HL-60/S4 treated with retinoic acid at 250 ng/mL for 4 days and 3 days (cell line): ENCODE data around the gene CCDC32.
"Not testable (repeated sequence)": the region's sequence is repeated elsewhere in the genome, so short reads cannot be mapped to it uniquely, and the experiment has no call there.

ENCODE experiments used
- in situ Hi-C: fragments of 300-500 bp; cut with MboI; formaldehyde crosslinking; loops from 2 replicates; pipeline ENCODE4 v1.7.0; 2022; ENCODE audit warnings: low sequenced_read_pairs

Gene CCDC32, protein sequence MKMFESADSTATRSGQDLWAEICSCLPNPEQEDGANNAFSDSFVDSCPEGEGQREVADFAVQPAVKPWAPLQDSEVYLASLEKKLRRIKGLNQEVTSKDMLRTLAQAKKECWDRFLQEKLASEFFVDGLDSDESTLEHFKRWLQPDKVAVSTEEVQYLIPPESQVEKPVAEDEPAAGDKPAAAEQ

DNA sequence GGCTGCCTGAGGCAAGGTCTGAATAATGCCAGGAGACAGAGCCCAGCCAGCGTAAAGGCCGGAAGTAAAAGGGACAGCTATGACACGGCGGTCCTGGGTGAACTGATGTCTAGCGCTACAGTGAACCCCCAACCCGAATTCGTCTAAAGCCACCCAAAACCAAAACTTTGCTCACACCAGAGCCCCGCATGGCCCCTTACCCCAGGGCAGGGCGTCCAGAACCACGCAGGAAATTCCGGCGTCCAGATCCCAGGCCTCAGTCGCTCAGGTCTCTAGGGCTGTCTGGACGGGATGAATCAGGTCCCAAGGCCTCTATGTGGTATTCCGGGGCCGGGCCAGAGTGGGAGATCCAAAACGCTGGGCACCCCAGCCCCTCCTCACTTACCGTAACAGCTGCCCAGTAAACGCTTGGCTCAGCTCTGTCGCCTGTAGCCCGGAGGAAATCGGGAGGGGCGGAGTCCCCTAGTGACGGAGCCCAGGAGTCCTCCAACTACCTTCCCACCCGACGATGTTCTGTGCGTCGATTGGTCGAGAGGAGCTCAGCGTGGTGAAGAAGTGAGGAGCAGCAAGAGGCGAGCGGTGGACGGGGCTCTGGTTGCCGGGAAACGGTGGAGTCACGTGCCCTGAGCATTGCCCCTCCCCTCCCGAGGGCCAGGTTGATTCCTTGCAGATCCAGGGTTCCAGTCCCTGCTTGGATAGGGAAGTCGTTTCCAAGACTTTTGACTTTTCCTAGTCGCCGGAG, at the start of gene CCDC32:
Gene CCDC32, minus strand, starts transcription at position 452 of the 742 bp plus-strand sequence. CDS start 2,027 bp downstream, outside the sequence.
- in situ Hi-C loops, result no loop called here

DNA sequence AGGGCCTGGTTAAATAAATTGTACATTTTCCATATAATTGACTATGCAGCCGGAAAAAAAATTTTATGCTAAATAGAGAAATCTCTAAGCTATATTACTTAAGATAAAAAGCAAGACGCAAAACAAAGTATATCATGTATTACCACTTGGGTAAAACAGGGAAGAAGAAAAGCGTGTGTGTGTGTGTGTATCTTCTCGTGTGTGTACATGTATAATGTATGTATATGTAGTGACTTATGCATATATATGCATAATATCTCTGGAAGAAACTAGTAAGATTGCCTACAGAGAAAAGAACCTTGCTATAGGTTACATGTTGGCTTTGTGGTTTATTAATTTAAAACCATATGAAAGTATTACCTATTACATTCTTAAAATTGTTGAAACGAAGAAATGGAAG, 48.2 kb upstream of the CCDC32 start:
- in situ Hi-C loops, result no loop called here

DNA sequence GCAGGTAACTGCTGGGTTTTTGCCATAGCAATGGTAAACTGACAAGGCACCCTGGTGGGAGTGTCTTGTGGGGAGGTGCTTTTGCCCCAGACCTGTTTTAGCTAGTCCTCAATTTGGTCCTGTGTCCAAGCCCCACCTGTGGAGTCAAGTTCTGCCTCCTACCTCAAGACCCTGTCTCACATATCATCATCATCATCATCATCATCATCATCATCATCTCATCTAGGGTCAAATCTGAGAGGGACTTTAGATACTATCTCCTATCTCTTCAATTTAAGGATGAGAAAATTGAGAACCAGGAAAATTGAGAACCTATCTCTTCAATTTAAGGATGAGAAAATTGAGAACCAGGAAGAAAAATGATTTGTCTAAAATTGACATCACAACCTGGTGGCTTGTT, 39.1 kb upstream of the CCDC32 start:
- in situ Hi-C loops, result no loop called here

DNA sequence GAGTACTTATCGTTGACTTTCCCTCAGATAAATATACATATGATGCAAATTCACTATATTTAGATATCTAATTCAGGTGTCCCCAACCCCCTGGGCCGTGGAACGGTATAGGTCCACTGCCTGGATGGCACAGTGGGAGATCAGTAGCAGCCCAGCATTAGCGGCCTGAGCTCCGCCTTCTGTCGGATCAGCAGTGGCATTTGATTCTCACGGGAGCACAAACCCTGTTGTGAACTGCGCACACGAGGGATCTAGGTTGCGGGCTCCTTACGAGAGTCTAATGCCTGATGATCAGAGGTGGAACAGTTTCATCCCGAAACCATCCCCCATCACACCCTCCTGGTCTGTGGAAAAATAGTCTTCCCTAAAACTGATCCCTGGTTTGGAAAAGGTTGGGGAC, 36.1 kb upstream of the CCDC32 start:
- in situ Hi-C loops, result no loop called here

DNA sequence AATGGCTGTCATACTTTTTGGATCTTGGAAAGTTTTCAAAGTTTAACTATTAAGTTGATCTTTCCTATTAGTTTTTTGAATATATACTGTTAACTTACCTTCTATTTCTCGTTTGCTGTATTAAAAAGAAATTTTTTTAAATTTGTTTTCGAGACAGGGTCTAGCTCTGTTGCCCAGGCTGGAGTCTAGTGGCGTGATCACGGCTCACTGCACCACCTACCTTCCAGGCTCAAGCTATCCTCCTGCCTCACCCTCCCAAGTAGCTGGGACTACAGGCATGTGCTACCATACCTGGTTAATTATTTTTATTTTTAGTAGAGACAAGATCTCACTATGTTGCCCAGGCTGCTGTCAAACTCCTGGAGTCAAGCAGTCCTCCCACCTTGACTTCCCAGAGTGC, 33.8 kb upstream of the CCDC32 start:
- in situ Hi-C loops, result no loop called here

DNA sequence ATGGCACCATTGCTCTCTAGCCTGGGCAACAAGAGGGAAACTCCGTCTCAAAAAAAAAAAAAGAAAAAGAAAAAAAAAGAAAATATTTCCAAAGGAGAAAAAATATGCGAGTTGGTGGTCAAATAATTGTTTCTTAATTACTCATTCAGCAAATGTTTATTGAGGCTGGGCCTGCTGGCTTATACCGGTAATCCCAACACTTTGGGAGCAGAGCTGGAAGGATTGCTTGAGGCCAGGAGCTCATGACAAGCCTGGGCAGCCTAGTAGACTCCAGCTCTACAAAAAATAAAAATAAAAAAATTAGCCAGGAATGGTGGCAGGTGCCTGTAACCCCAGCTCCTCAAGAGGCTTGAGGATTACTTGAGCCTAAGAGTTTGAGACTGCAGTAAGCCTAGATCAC, 33.3 kb upstream of the CCDC32 start:
- in situ Hi-C loops, result no loop called here

DNA sequence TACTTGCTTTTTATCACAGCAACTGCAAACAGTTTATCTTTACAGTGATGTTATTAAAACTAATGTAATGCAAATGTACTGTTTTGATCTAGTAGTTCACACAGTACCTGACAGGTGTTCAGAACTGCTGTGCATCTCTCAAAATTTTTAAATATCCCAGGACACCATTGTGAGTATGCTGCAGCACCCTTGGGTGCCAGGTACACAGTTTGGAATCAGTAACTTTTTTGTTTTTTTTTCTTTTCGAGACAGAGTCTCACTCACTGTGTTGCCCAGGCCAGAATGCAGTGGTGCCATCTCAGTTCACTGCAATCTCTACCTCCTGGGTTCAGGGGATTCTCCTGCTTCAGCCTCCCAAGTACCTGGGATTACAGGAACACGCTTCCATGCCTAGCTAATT, 32.2 kb upstream of the CCDC32 start:
- in situ Hi-C loops, result no loop called here

DNA sequence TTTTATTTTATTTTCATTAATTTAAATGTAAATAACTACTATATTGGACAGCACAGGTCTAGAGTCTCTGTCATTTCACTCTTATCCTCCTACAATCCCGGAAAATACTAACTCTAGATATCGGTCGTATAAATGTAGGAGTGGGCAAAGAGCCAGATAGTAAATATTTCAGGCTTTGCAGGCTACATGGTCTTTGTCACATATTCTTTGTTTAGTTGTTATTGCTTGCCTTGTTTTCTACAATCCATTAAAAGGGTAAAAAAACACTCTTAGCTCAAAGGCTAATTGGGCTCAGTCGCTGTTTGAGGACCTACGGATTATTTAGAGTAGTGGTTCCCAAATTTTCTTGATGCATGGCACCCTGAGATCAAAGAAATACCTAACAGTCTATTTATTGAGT, 30.9 kb upstream of the CCDC32 start:
- in situ Hi-C loops, result no loop called here

DNA sequence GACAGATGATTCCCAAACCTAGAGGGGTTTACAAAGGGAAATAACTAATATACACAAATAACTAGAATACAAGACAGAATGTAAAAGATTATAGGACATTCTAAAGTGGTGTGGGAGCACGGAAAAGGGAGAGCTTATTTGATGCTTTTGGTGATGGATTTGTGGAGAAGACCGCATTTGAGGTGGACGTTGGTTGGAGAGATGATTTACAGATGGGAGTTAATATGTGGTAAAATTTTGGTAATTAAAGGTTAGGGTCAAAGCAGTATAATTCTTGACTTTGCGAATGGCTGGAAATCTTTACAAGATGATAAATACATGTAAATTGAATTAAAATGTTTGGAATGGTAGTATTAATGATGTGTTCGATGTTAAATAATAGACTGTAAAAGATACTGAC, 30.4 kb upstream of the CCDC32 start:
- in situ Hi-C loops, result no loop called here

DNA sequence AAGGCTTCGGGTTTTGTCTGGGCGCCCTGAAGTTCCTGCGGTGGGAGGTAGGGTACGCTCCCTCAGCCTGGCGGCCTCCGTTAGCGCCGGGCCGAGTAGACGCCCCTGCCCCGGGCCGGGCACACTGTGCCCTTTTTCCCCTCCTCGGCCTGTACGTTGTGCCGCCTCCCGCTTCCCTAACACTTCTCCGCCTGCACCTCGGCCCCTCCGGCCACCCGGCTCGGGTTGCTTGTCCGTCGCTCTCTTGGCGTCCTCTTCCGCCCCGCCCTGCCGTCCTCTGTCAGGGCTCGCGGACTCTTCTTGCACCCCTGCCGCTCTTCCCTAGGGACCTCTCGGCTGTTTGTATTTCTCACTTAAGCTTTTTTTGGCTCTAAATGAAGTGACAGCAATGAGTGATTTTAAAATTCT, 29.6 kb upstream of the CCDC32 start:
- in situ Hi-C loops, result no loop called here

DNA sequence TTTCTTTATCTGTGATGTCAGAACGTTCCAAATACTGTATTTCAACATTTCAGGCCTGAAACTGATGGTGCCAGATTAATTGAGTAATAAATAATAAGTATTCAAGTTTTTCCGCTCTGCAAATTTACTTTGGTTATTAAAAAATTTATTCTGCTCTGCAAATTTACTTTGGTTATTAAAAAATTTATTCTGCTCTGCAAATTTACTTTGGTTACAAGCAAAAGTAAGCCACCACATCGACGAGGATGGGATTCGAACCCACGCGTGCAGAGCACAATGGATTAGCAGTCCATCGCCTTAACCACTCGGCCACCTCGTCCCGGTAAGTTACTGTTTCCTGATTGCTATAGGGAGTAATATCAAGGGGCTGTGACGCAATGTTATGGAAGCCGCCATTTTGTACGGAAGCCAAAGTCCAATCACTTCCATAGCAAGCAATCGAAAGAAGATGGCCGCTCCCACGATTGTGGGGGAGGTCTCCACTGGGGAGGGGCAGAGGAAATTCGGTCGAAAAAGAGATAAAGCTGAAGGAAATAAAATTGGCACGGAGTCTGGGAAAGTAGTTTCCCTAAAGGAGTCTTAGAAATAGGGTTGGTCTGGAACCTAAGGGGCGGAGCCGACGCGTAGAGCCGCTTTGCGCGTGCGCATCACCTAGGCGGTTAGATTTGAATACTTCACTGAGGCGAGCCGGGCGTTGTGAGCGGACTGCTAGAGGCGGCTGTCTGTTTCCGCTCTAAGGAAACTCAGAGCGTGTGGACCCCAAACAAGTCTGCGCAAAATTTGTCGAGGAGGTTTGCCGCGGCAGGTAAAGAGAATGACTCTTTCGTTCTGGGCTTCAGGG, 29.0 kb upstream of the CCDC32 start, which contains the start of gene KNL1:
Gene KNL1, plus strand, starts transcription at position 662 of the 841 bp plus-strand sequence. CDS start 8,683 bp downstream, outside the sequence.
- in situ Hi-C loops, result no loop called here

DNA sequence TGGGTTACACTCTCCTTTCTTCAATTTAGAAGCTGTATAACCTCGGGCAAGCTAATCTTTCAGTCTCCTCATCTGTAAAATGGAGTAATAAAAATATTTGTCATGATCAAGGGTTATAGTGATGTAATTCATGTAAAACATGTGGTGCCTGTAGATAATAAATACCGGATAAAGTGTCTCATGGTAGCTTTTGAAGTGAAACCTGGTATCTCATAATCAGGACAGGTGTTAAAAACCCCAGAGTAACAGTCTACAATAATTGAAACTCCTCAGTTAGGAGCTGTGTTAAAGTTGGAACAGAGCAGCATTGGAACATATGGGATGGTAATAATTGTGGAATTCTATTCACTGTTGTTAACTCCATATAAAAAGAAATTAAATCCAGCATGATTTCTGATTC, 28.3 kb upstream of the CCDC32 start:
- in situ Hi-C loops, result no loop called here

DNA sequence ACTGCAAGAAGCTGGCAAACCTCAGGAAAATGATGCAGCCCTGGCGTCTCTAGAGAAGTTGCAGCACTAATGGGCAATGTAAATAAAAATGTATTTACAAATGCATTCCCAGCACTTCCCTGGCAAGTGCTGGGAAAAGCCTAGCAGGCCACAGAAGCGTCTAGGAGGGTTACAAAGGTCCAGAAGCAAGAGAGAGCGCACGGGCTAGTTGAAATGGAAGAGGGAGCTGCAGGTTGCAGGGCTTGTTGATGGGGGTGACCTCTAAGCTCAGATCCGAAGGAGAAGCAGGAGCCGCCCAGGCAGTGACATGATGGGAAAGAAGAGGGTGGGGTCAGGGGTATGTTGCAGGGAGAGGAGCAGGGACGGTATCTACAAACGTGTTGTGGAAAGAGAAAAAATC, 26.5 kb upstream of the CCDC32 start:
- in situ Hi-C loops, result no loop called here

DNA sequence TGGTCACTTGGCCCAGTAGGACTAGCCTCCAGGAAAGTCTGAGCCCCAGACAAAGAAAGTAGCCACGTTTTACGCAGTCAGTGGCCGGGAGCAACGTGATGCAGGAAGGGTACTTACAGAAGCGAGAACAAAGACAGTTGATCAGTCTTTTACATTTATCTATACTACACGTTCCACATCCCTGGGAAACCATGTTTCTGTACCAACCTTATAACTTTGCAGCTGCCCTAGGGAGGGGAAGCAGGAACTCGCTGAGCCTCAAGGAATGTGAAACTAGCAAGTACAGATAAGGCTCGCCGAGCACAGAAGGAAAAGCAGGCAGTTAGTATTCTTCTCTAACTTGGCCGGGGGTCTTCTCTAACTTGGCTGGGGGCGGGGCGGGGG, 25.8 kb upstream of the CCDC32 start:
- in situ Hi-C loops, result no loop called here

DNA sequence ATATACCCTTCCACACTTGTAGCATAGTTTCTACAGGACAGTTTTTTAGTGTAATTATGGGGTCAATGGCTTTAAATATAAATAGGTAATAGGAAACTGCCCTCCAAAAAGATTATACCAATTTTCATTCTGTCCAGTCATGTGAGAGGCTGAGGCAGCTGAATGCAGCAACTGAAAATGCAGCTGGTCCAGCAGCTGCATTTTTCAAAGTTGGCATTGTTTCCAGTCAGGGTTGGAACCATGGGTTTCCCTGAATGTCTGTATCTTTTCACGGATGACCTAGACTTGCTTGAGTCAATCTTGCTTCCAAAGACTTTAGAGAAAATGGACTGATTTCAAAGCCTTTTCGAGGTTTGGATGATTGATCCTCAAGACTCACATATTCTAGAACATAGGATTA, 19.3 kb upstream of the CCDC32 start:
- in situ Hi-C loops, result no loop called here

DNA sequence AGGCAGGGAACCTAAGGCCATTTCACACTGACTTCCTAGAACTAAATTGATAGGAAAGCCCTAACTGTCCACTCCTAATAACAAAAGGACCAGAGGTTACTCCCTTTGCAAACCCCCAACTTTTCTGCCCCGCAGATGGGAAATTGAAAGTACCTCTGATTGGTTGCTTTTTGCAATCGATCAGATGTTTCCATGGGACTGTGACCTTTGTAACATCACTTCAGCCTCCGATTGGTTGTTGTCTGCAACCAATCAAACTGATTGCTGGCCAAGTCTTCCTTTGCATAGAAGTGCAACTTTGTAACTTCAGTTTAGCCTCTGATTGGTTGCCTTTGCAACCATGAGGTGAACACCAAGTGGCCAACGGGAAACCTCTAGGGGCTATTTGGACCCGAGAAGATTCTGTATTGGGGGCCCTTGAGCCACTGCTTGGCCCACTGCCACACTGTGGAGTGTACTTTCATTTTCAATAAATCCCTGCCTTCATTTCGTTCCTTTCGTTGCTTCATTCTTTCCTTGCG, 17.9 kb upstream of the CCDC32 start:
- in situ Hi-C loops, result no loop called here

DNA sequence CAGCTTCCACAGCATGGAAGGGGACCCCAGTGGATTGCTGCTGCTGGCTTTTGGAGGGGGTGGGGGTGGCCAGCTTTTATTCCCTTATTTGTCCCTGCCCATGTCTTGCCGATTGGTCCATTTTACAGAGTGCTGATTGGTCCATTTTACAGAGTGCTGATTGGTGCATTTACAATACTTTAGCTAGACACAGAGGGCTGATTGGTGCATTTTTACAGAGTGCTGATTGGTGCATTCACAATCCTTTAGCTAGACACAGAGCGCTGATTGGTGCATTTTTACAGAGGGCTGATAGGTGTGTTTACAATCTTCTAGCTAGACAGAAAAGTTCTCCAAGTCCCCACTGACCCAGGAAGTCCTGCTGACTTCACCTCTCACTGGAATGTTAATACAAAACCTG, 17.0 kb upstream of the CCDC32 start:
- in situ Hi-C loops, result not testable (repeated sequence)

DNA sequence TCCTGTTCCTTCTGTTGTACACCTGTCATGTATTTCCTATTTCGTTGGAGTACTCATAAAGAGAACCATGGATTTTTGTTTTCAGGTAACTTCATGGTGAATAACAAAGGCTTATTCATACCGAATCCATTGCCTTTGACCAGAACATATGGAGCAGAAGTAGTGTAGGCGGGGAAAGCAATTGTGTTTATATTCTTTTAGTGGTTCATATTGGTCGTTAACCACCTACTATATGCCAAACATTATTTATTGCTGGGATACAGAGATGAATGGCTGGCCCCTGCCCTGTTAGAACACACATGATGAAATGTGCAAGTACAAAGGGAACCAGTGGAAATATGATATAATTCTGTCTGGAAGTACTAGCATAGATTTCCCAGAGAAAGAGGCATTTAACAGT, 14.1 kb upstream of the CCDC32 start:
- in situ Hi-C loops, result no loop called here

DNA sequence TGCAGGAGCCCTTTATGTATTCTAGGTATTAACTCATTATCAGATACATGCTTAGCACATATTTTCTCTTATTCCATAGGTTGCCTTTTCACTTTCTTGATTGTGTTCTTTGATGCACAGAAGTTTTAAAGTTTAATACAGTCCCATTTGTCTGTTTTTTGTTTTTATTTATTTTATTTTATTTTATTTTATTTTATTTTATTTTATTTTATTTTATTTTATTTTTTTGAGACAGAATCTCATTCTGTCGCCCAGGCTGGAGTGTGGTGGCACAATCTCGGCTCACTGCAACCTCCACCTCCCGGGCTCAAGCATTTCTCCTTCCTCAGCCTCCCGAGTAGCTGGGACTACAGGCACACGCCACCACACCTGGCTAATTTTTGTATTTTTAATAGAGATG, 12.1 kb upstream of the CCDC32 start:
- in situ Hi-C loops, result not testable (repeated sequence)

DNA sequence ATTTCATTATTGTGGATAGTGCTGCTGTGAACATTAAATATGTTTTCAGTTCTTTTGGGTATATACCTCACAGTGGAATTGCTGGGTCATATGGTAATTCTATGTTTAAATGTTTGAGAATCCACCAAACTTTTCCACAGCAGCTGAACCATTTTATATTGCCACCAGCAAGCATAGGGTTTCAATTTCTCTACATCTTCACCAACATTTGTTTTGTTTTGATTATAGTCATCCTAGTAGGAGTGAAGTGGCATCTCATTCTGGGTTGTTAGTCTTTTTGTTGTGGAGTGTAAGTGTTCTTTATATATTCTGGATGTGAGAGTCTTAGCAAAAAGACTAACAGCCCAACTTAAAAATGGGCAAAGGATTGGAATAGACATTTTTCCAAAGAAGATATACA, 10.3 kb upstream of the CCDC32 start:
- in situ Hi-C loops, result no loop called here

DNA sequence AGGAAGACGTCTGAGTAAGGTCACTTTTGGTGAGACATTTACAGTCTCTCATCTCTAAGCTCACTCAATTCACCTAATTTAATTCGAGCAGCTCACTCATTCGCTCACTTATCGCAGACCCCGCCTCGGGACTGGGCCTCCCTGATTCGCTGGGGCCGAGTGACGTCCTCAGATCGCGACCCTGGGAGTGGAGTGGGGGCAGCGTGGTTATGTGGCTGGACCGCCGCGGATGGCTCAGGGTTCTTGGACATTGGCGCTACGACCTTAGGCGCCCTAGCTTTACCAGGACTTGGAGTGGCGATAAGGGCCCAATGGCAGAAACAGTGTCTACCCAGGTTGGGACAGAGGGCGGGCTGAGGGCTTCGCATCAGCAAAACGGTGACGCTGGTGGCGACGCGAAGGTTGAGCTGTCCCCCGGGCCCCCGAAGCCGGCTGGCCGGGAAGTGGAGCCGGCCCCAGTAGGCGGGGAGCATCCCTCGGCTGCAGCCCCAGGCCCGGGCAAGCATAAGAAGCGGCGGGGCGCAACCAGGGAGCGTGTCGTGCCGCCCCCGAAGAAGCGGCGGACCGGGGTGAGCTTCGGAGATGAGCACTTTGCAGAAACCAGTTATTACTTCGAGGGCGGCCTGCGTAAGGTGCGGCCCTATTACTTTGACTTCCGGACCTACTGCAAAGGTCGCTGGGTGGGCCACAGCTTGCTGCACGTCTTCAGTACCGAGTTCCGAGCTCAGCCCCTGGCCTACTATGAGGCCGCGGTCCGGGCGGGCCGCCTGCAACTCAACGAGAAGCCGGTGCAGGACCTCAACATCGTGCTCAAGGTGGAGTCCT, 4.5 kb upstream of the CCDC32 start, which contains the start of gene RPUSD2:
Gene RPUSD2, plus strand, starts transcription at position 171 of the 825 bp plus-strand sequence. Its CDS starts 39 bp downstream, at position 210.
- in situ Hi-C loops, result no loop called here
